WTC11 (cell line): ENCODE measurements around the gene LDLRAD4.

Experiments
- CREM ChIP-seq: sonication (generic); formaldehyde crosslinking; IDR thresholded peaks from 2 replicates; pipeline ENCODE4 v1.8.1; 2022; ENCODE audit warnings: mild to moderate bottlenecking, missing genetic modification reagents, moderate library complexity
- GTF2I ChIP-seq: fragments of 250-450 bp; sonication (Bioruptor Pico); conservative IDR thresholded peaks from 2 replicates; pipeline ENCODE4 v1.4.0; 2021; ENCODE audit warnings: mild to moderate bottlenecking
- NFE2L1 ChIP-seq: sonication (generic); formaldehyde crosslinking; IDR thresholded peaks from 2 replicates; pipeline ENCODE4 v1.8.1; 2023; ENCODE audit warnings: missing genetic modification reagents
- NFYB ChIP-seq: sonication (generic); formaldehyde crosslinking; conservative IDR thresholded peaks from 2 replicates; pipeline ENCODE4 v1.8.0; 2022; ENCODE audit warnings: low read depth, missing genetic modification reagents
- SP1 ChIP-seq: sonication (generic); formaldehyde crosslinking; conservative IDR thresholded peaks from 2 replicates; pipeline ENCODE4 v1.8.1; 2022; ENCODE audit warnings: missing genetic modification reagents
- TEAD4 ChIP-seq: sonication (generic); formaldehyde crosslinking; IDR thresholded peaks from 2 replicates; pipeline ENCODE4 v1.8.0; 2022; ENCODE audit warnings: mild to moderate bottlenecking, missing genetic modification reagents
- ZNF416 ChIP-seq: fragments of 250-450 bp; sonication (Bioruptor Pico); IDR thresholded peaks from 2 replicates; pipeline ENCODE4 v1.9.0; 2021; ENCODE audit warnings: mild to moderate bottlenecking, inconsistent platforms
- TF ChIP-seq, protein P1 (sequence below): fragments of 200-600 bp; IDR thresholded peaks from 2 replicates; pipeline ENCODE4 v1.8.0; 2022; ENCODE audit warnings: antibody characterized with exemption

DNA sequence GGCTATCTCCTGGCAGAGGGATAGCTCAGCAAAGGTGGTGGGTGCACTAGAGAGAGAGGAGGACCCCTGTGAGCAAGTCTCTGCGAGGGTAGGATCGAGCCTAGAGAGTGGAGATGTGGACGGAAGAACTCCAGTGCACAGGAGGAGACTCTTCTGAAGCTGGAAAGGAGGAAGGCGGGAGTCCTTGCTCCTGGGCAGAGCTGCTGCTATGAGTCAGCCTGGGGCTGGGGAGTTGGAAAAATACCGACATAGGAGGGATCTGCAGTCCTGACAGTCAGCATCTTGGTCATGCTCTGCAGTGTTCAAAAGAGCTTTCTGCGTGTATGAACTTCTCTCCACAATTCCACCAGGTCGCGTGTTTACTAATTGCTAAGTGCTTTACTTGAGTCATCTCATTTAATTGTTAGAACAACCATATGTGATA, 233.8 kb downstream of the LDLRAD4 start:
- TF ChIP-seq CREM (no peak), SP1 (CRISPR knock-in tag) (no peak), ZNF416 (CRISPR knock-in tag) (no peak), GTF2I (no peak), NFE2L1 (CRISPR knock-in tag) (no peak), NFYB (CRISPR knock-in tag) (no peak), TEAD4 (CRISPR knock-in tag) (no peak)
- TF ChIP-seq, protein P1, sequence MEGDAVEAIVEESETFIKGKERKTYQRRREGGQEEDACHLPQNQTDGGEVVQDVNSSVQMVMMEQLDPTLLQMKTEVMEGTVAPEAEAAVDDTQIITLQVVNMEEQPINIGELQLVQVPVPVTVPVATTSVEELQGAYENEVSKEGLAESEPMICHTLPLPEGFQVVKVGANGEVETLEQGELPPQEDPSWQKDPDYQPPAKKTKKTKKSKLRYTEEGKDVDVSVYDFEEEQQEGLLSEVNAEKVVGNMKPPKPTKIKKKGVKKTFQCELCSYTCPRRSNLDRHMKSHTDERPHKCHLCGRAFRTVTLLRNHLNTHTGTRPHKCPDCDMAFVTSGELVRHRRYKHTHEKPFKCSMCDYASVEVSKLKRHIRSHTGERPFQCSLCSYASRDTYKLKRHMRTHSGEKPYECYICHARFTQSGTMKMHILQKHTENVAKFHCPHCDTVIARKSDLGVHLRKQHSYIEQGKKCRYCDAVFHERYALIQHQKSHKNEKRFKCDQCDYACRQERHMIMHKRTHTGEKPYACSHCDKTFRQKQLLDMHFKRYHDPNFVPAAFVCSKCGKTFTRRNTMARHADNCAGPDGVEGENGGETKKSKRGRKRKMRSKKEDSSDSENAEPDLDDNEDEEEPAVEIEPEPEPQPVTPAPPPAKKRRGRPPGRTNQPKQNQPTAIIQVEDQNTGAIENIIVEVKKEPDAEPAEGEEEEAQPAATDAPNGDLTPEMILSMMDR: no peak
